Measurements from ENCODE around the gene NAPSA. TPM values are rescaled to one million over a fixed set of nuclear protein-coding genes. Genes with fewer than 3 reads are reported as not detected.

Gene NAPSA
- total and polyA plus RNA-seq, 2 of the 8 experiments (the other 6 are each of a cell fraction or from before 2014, with no cell fraction given) = 0.71 to 0.73 TPM

DNA sequence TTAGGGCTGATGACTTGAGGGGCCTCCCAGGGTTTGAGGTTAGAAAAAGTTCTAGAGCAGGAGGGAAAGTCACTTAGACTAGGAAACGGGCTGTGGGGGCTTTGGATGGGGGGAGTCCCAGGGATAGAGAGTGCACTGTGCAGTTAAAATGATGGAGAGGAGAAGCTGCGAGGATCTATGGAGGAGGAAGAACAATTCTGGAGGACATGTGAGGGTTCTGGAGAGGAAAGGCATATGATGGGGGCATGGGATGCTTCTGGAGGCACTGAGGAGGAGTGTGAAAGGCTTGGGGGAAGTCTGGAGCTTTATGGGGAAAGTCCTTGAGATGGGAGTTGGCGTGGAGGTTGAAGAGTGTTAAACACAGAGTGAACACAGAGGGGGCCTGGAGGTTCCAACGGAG lies 38.4 kb downstream of the NAPSA start:
- H4K8ac ChIP-seq (ENCODE audit: extremely low read depth, insufficient read depth, low read length) = no peak overlapping the region
- no peak overlapping the region for H2BK12ac ChIP-seq (ENCODE audit: low read depth, low read length)
- peaks cover 5 to 15% (median 12%) of the 10 kb centered on the region in 4 experiments; a peak in 6 of 7 replicates for H3K27me3 ChIP-seq (replicated peaks in 1 of 4; ENCODE audit: control insufficient read depth in 3 of 4, extremely low read depth in 1 of 4, insufficient read depth in 3 of 4, low read length in 3 of 4)
- no peak overlapping the region for H4K91ac ChIP-seq (replicated peaks; ENCODE audit: insufficient read length, low read length)
- no peak overlapping the region for H3K4ac ChIP-seq (replicated peaks; ENCODE audit: insufficient read length, low read depth, low read length)
- no peak overlapping the region for H2AK5ac ChIP-seq (ENCODE audit: low read depth, low read length)
- TF ChIP-seq, protein P1, sequence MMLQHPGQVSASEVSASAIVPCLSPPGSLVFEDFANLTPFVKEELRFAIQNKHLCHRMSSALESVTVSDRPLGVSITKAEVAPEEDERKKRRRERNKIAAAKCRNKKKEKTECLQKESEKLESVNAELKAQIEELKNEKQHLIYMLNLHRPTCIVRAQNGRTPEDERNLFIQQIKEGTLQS (IDR thresholded peaks at IDR 0.05; ENCODE audit: insufficient read depth, low read depth, low read length) = no peak
- no peak for TF ChIP-seq POLR2A (IDR thresholded peaks at IDR 0.05; ENCODE audit: control extremely low read depth in 1 of 2, low read depth in 2 of 2, low read length in 2 of 2)
- no peak for TF ChIP-seq CBX8 (IDR thresholded peaks at IDR 0.05; ENCODE audit: borderline replicate concordance, low read depth, low read length)
- no peak for TF ChIP-seq NANOG (IDR thresholded peaks at IDR 0.05; ENCODE audit: insufficient read depth, low read depth, low read length, poor library complexity, severe bottlenecking)
- TF ChIP-seq TCF12 (IDR thresholded peaks at IDR 0.05; ENCODE audit: low read depth, low read length) = no peak
- TF ChIP-seq TEAD4 (IDR thresholded peaks at IDR 0.05; ENCODE audit: low read depth, low read length) = no peak
- TF ChIP-seq ZNF274 (IDR thresholded peaks at IDR 0.05; ENCODE audit: borderline replicate concordance, extremely low read depth, low read length) = no peak
- no peak overlapping the region for H2BK15ac ChIP-seq (ENCODE audit: low read length)
- 77% methylated on average over 3 of the region's 4 CpGs; no CpG with 5 or more reads in 1 of the 2 experiments for WGBS, 2 experiments (ENCODE audit: extremely low coverage in 1 of 2, insufficient coverage in 1 of 2, insufficient read length in 1 of 2, insufficient replicate concordance in 2 of 2, low coverage in 1 of 2, low lambda C conversion rate in 2 of 2, missing lambda C conversion rate in 1 of 2)
- H3K4me1 ChIP-seq (replicated peaks in 1 of 4; ENCODE audit: control insufficient read depth in 3 of 4, insufficient read depth in 4 of 4, low read length in 3 of 4) = peaks cover 2 to 26% (median 12%) of the 10 kb centered on the region in 4 experiments
- no peak overlapping the region for H4K5ac ChIP-seq (ENCODE audit: insufficient read length, low read depth, low read length)
- H4K20me1 ChIP-seq (replicated peaks in 1 of 2; ENCODE audit: control insufficient read depth in 1 of 2, insufficient read depth in 2 of 2, low read length in 2 of 2) = peaks cover 21 to 24% of the 10 kb centered on the region in 2 experiments
- ChIA-PET CTCF (ENCODE audit: partially characterized antibody) (interaction anchor here (0.6 to 3.0 kb wide), 5 partner anchors 11 to 230 kb away, joined by 3 to 10 read pairs (median 3); no protein-coding TSS in a partner anchor), POLR2A (ENCODE audit: partially characterized antibody) (interaction anchor here (2.2 to 3.9 kb wide), 2 partner anchors 12 to 15 kb away, joined by 21 to 46 read pairs; no protein-coding TSS in a partner anchor)
- no peak overlapping the region for H2BK120ac ChIP-seq (replicated peaks; ENCODE audit: low read depth, low read length)
- peaks cover 3 to 7% (median 5%) of the 10 kb centered on the region in 4 experiments; a peak in 4 of 8 replicates for H3K36me3 ChIP-seq (ENCODE audit: control insufficient read depth in 2 of 4, insufficient read depth in 4 of 4, low read length in 3 of 4)
- no peak overlapping the region for H3K27ac ChIP-seq (ENCODE audit: low read depth, low read length)
- H3K4me2 ChIP-seq (ENCODE audit: insufficient read depth in 1 of 2, low read depth in 2 of 2, low read length in 2 of 2) = peak overlapping the region; percentile 89 to 91
- H3K23me2 ChIP-seq (ENCODE audit: low read depth, low read length) = peaks cover 30% of the 10 kb centered on the region; the same call in 1 of the 2 replicates
- no peak overlapping the region for H3K14ac ChIP-seq (ENCODE audit: insufficient read length)
- H2BK5ac ChIP-seq (ENCODE audit: low read depth, low read length) = no peak overlapping the region
- no peaks in the 10 kb centered on the region for H3K9me3 ChIP-seq (ENCODE audit: insufficient read depth in 2 of 2, low read depth in 1 of 2, low read length in 1 of 2)
- no peak overlapping the region for H3K23ac ChIP-seq (ENCODE audit: insufficient read length)
- FAIRE-seq = no peak
- H3K79me1 ChIP-seq (ENCODE audit: low read depth, low read length) = peaks cover 6% of the 10 kb centered on the region; the same call in 1 of the 2 replicates
- H3K4me3 ChIP-seq (ENCODE audit: extremely low read depth in 1 of 4, insufficient read depth in 2 of 4, low read depth in 3 of 4, low read length in 4 of 4) = peak overlapping the region in 2 of 4 experiments; percentile 53 to 68; a peak in 4 of 8 replicates
- H2AFZ ChIP-seq (ENCODE audit: low read length) = no peak overlapping the region
- H3K18ac ChIP-seq (ENCODE audit: extremely low read depth, low read length) = no peak overlapping the region
- H3K9ac ChIP-seq (replicated peaks in 1 of 4; ENCODE audit: extremely low read depth in 1 of 4, low read depth in 3 of 4, low read length in 3 of 4) = no peak overlapping the region
- DNase-seq (ENCODE audit: low read depth in 1 of 2, low spot score in 2 of 2) = no peak
- no peak overlapping the region for H3K56ac ChIP-seq (replicated peaks; ENCODE audit: insufficient read length, low read depth, low read length)
- H2BK20ac ChIP-seq (ENCODE audit: low read length) = no peak overlapping the region
- H3K79me2 ChIP-seq (ENCODE audit: control insufficient read depth in 1 of 2, insufficient read depth in 2 of 2, low read length in 2 of 2) = peaks cover 3 to 9% of the 10 kb centered on the region in 2 experiments; a peak in 2 of 4 replicates

Data from H1 (cell line).